H9 (cell line): ENCODE measurements around the gene HHATL. TPM values are rescaled to one million over a fixed set of nuclear protein-coding genes. Genes with fewer than 3 reads are reported as not detected.

Source experiments
- DNase-seq: peaks from one replicate; pipeline ENCODE4 v3.0.0-alpha.2; 2017
- H2AFZ ChIP-seq: one replicate; pipeline ENCODE4 v1.6.1; 2013; ENCODE audit warnings: mild to moderate bottlenecking, low read length, control low read depth, moderate library complexity
- H2AK5ac ChIP-seq: 2 replicates; pipeline ENCODE4 v1.6.1; 2013; ENCODE audit warnings: low read length, control low read depth, mixed read lengths; ENCODE audit not compliant: insufficient read length
- H2BK120ac ChIP-seq: one replicate; pipeline ENCODE4 v1.6.1; 2013; ENCODE audit warnings: low read depth, mild to moderate bottlenecking, low read length, control low read depth, inconsistent platforms; ENCODE audit not compliant: poor library complexity, severe bottlenecking
- H2BK12ac ChIP-seq: 2 replicates; pipeline ENCODE4 v1.6.1; 2013; ENCODE audit warnings: low read length, control low read depth, mixed read lengths, low read depth; ENCODE audit not compliant: insufficient read length
- H2BK15ac ChIP-seq: 2 replicates; pipeline ENCODE4 v1.6.1; 2013; ENCODE audit warnings: low read depth, low read length, control low read depth
- H2BK20ac ChIP-seq: one replicate; pipeline ENCODE4 v1.6.1; 2013; ENCODE audit warnings: low read depth, mild to moderate bottlenecking, low read length, control low read depth, inconsistent platforms; ENCODE audit not compliant: poor library complexity, severe bottlenecking
- H2BK5ac ChIP-seq: 2 replicates; pipeline ENCODE4 v1.6.1; 2013; ENCODE audit warnings: low read length, control low read depth, mixed read lengths; ENCODE audit not compliant: insufficient read length
- H3K14ac ChIP-seq: 2 replicates; pipeline ENCODE4 v1.6.1; 2013; ENCODE audit warnings: low read length, control low read depth; ENCODE audit not compliant: insufficient read depth
- H3K18ac ChIP-seq: 2 replicates; pipeline ENCODE4 v1.6.1; 2013; ENCODE audit warnings: low read depth, mild to moderate bottlenecking, mixed read lengths, low read length, control low read depth; ENCODE audit not compliant: insufficient read length
- H3K23ac ChIP-seq: 2 replicates; pipeline ENCODE4 v1.6.1; 2013; ENCODE audit warnings: low read length, control low read depth, mixed read lengths, low read depth; ENCODE audit not compliant: insufficient read length
- H3K23me2 ChIP-seq: 2 replicates; pipeline ENCODE4 v1.6.1; 2013; ENCODE audit warnings: low read depth, mild to moderate bottlenecking, mixed read lengths, low read length, control low read depth; ENCODE audit not compliant: insufficient read length, poor library complexity, severe bottlenecking
- H3K27ac ChIP-seq: 2 replicates; pipeline ENCODE4 v1.5.1; 2013; ENCODE audit warnings: low read length, control low read depth, mixed read lengths, low read depth; ENCODE audit not compliant: insufficient read length
- H3K27me3 ChIP-seq: 2 replicates; pipeline ENCODE4 v1.6.1; 2013; ENCODE audit warnings: low read length, control low read depth, inconsistent platforms; ENCODE audit not compliant: insufficient read depth
- H3K4ac ChIP-seq: 2 replicates; pipeline ENCODE4 v1.6.1; 2013; ENCODE audit warnings: low read depth, mild to moderate bottlenecking, control low read depth, inconsistent platforms, low read length, moderate library complexity
- H3K4me1 ChIP-seq: 2 replicates; pipeline ENCODE4 v1.6.1; 2013; ENCODE audit warnings: low read length, control low read depth, inconsistent platforms; ENCODE audit not compliant: insufficient read depth
- H3K4me2 ChIP-seq: 2 replicates; pipeline ENCODE4 v1.6.1; 2013; ENCODE audit warnings: low read length, control low read depth, mixed read lengths; ENCODE audit not compliant: insufficient read length, insufficient read depth
- H3K56ac ChIP-seq: 2 replicates; pipeline ENCODE4 v1.6.1; 2013; ENCODE audit warnings: low read depth, mild to moderate bottlenecking, mixed read lengths, low read length, control low read depth; ENCODE audit not compliant: insufficient read length
- H3K79me1 ChIP-seq: 2 replicates; pipeline ENCODE4 v1.6.1; 2013; ENCODE audit warnings: low read depth, mild to moderate bottlenecking, moderate library complexity, low read length, control low read depth, inconsistent platforms; ENCODE audit not compliant: insufficient read depth, poor library complexity, severe bottlenecking
- H3K79me2 ChIP-seq: 2 replicates; pipeline ENCODE4 v1.6.1; 2013; ENCODE audit warnings: low read length, control low read depth, inconsistent platforms; ENCODE audit not compliant: insufficient read depth
- H3K9ac ChIP-seq: 2 replicates; pipeline ENCODE4 v1.6.1; 2013; ENCODE audit warnings: low read length, control low read depth, mixed read lengths; ENCODE audit not compliant: insufficient read length; ENCODE audit errors: extremely low read depth
- H3K9me3 ChIP-seq: one replicate; pipeline ENCODE4 v1.6.1; 2013; ENCODE audit warnings: low read depth, low read length, inconsistent platforms; ENCODE audit not compliant: control insufficient read depth
- H3T11ph ChIP-seq: one replicate; pipeline ENCODE4 v1.6.1; 2013; ENCODE audit warnings: mild to moderate bottlenecking, low read length, control low read depth, inconsistent platforms
- H4K20me1 ChIP-seq: one replicate; pipeline ENCODE4 v1.6.1; 2013; ENCODE audit not compliant: control insufficient read depth, insufficient read length, insufficient read depth
- H4K5ac ChIP-seq: 2 replicates; pipeline ENCODE4 v1.6.1; 2013; ENCODE audit warnings: low read depth, mild to moderate bottlenecking, mixed read lengths, low read length, control low read depth; ENCODE audit not compliant: insufficient read length
- H4K8ac ChIP-seq: replicated peaks from 2 replicates; pipeline ENCODE4 v1.6.1; 2013; ENCODE audit warnings: low read length, control low read depth, mixed read lengths, low read depth; ENCODE audit not compliant: insufficient read length
- H4K91ac ChIP-seq: 2 replicates; pipeline ENCODE4 v1.6.1; 2013; ENCODE audit warnings: low read depth, mild to moderate bottlenecking, moderate library complexity, mixed read lengths, low read length, control low read depth; ENCODE audit not compliant: insufficient read length
- H3K27ac Mint-ChIP-seq, 3 experiments: 2 replicates in 2 of 3; 3 replicates in 1 of 3; pipeline ENCODE4 v1.8.0; 2020 to 2021; ENCODE audit warnings: mixed read lengths in 3 of 3, mild to moderate bottlenecking in 1 of 3, moderate library complexity in 1 of 3
- H3K27me3 Mint-ChIP-seq: 2 replicates; pipeline ENCODE4 v1.8.0; 2021; ENCODE audit warnings: low read depth, mild to moderate bottlenecking, moderate library complexity, mixed read lengths
- H3K36me3 Mint-ChIP-seq, 3 experiments: 2 replicates in 2 of 3; 3 replicates in 1 of 3; pipeline ENCODE4 v1.8.0; 2020 to 2021; ENCODE audit warnings: low read depth in 3 of 3, mixed read lengths in 3 of 3; ENCODE audit not compliant: insufficient read depth in 1 of 3
- H3K4me1 Mint-ChIP-seq, 2 experiments: 2 replicates each; pipeline ENCODE4 v1.8.0; 2020; ENCODE audit warnings: mixed read lengths in 2 of 2
- H3K4me3 Mint-ChIP-seq, 2 experiments: 2 replicates in 1 of 2; 3 replicates in 1 of 2; pipeline ENCODE4 v1.8.0; 2020 to 2021; ENCODE audit warnings: mild to moderate bottlenecking in 2 of 2, mixed read lengths in 2 of 2, moderate library complexity in 1 of 2
- H3K9me3 Mint-ChIP-seq, 2 experiments: 2 replicates in 1 of 2; 3 replicates in 1 of 2; pipeline ENCODE4 v1.8.0; 2020; ENCODE audit warnings: mild to moderate bottlenecking in 2 of 2, mixed read lengths in 2 of 2, moderate library complexity in 1 of 2
- WGBS: extraction: QIAGEN DNeasy Blood & Tissue Kit; methylation state at CpG from one replicate; pipeline ENCODE4 v1.1.7; 2013; ENCODE audit warnings: missing lambda C conversion rate, low lambda C conversion rate, mixed read lengths; ENCODE audit not compliant: insufficient read length; ENCODE audit errors: extremely low coverage; 5-methylcytosine and 5-hydroxymethylcytosine counted together
- total RNA-seq: library from RNA; stranded (reverse); gene quantifications from 2 replicates; pipeline ENCODE4 v1.2.1, GENCODE V29; 2021
- TF ChIP-seq, protein P1 (sequence below): fragments of 200-600 bp; sonication (generic); conservative IDR thresholded peaks from 3 replicates; pipeline ENCODE4 v1.8.0; 2021; ENCODE audit warnings: antibody characterized with exemption, mild to moderate bottlenecking

Gene HHATL
- total RNA-seq, 1 experiment from 2014 or later, result 0.46 TPM

DNA sequence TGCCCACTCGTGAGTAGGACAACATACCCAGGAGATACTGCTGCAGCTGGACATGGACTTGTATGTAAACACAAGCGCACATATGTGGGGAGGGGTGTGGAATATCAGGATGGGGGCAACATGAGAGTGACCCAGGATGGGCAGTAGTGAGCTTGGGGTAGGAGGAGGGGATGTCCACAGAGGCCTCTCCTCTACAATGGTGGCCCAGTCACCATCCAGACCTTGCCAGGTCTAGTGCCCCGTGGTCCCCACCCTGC is 49.4 kb downstream of the HHATL start:
- no peak overlapping the region for H3K27ac ChIP-seq

More for the DNA sequence above, 49.4 kb downstream of the HHATL start:
- no peak for DNase-seq
- no peaks in the 10 kb centered on the region for H3K9me3 Mint-ChIP-seq
- Histone ChIP-seq H3K23me2 (no peaks in the 10 kb centered on the region), H3K4me1 (peaks cover 9% of the 10 kb centered on the region; the same call in 1 of the 2 replicates), H2AK5ac (no peak overlapping the region), H4K8ac (no peak overlapping the region), H3K9me3 (no peaks in the 10 kb centered on the region), H2AFZ (no peak overlapping the region), H2BK5ac (no peak overlapping the region), H2BK15ac (no peak overlapping the region), H4K5ac (no peak overlapping the region), H3K27me3 (no peaks in the 10 kb centered on the region), H4K20me1 (no peaks in the 10 kb centered on the region), H3K9ac (no peak overlapping the region), H2BK120ac (no peak overlapping the region), H3K14ac (no peak overlapping the region; the same call in 1 of the 2 replicates), H3K4me2 (peak overlapping the region; percentile 46), H3T11ph (no peak overlapping the region), H2BK20ac (no peak overlapping the region), H3K56ac (no peak overlapping the region), H3K23ac (no peak overlapping the region), H4K91ac (no peak overlapping the region), H3K79me1 (no peaks in the 10 kb centered on the region), H3K79me2 (no peaks in the 10 kb centered on the region), H3K4ac (no peak overlapping the region), H3K18ac (no peak overlapping the region), H2BK12ac (no peak overlapping the region)
- H3K27ac Mint-ChIP-seq, result peak overlapping the region in 2 of 3 experiments; percentile 55 to 83; a peak in 3 of 7 replicates
- no CpG with 5 or more reads among the region's 3 CpGs for whole genome bisulfite sequencing
- no peaks in the 10 kb centered on the region for H3K27me3 Mint-ChIP-seq
- H3K4me3 Mint-ChIP-seq, result peak overlapping the region; percentile 78 to 86
- peaks cover 32 to 46% of the 10 kb centered on the region in 2 experiments for H3K4me1 Mint-ChIP-seq
- TF ChIP-seq, protein P1, sequence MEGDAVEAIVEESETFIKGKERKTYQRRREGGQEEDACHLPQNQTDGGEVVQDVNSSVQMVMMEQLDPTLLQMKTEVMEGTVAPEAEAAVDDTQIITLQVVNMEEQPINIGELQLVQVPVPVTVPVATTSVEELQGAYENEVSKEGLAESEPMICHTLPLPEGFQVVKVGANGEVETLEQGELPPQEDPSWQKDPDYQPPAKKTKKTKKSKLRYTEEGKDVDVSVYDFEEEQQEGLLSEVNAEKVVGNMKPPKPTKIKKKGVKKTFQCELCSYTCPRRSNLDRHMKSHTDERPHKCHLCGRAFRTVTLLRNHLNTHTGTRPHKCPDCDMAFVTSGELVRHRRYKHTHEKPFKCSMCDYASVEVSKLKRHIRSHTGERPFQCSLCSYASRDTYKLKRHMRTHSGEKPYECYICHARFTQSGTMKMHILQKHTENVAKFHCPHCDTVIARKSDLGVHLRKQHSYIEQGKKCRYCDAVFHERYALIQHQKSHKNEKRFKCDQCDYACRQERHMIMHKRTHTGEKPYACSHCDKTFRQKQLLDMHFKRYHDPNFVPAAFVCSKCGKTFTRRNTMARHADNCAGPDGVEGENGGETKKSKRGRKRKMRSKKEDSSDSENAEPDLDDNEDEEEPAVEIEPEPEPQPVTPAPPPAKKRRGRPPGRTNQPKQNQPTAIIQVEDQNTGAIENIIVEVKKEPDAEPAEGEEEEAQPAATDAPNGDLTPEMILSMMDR, result no peak
- H3K36me3 Mint-ChIP-seq, result peaks cover 3 to 16% (median 14%) of the 10 kb centered on the region in 3 experiments; a peak in 5 of 7 replicates
